GM11168 (cell line): Measurements from ENCODE around the gene PLB1.

ENCODE experiments used
- in situ Hi-C: fragments of 300-500 bp; cut with MboI; formaldehyde crosslinking; loops from one replicate; pipeline ENCODE4 v1.12.0; 2022; ENCODE audit warnings: low sequenced_read_pairs; ENCODE audit not compliant: unreplicated experiment

PLB1 gene

DNA sequence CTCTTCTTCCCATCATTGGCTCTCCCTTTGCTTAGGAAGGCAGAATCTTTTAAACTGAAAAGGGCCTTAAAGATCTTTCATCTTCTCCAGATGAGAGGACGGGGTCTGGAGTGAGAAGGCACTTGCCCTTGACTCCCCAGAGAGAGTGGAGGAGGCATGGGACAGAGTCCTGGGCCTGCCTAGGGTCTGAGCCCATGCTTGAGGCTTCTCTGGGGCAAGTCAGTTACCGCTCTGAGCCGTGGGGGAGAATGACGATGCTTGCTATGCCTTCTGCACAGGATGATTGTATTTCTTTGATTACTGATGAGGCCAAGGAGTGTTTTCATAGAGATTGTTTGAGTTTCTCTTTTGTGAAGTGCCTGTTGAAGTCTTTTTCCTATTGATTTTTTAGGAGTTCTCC is 921 bp downstream of the PLB1 start:
- in situ Hi-C loops: no loop called here

DNA sequence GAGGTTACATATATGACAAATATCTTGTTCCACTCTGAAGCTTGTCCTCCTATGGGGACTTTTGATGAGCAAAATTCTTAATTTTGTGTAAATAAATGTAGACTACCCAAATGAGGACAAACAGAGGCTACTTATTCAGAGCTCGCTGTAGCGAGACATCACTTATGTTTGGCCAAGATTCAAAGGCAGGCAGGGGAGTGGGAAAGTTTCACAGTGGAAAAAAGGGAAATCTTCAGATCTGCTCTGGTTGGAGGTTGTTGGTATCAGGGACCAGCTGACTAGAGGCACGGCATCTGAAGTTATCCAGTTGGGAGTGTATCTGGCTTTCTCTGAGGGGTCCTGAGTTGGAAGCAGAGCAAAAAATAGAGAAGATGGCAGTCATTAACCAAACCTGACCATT is 1.3 kb downstream of the PLB1 start:
- in situ Hi-C loops: no loop called here

DNA sequence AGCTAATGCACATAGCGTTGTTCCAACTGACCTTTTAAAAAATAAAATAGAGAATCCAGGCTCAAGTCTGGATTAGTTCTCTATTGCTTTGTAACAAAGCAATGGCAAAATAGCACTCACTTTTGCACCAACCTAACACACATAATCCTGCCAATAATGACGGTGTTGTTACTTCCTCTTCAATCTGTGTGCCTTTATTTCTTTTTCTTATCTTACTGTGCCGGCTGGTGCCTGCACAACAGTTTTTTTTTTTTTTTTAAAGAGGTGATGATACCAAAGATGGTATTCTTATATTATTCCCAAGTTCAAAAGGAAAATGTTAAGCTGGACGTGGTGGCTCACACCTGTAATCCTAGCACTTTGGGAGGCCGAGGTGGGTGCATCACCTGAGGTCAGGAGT is 3.4 kb downstream of the PLB1 start:
- in situ Hi-C loops: no loop called here

DNA sequence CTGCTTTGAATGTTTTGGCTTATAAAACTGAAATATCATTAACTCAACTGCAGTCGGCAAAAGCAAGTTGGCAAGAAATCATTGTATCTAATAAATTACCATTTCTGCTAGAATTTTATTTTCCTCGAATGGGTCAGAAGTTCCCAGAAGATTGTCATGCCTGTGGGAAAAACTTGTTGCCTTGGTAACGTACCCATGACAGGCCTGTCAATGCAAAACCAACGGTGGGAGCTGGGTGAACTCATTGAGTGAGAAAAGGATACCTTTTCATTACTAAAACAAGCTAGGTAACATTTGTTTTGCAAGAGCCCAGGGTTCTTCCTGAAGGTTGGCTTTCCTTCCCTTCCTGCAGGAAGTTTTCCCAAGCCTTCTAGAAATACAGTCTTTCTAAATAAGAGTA is 9.5 kb downstream of the PLB1 start:
- in situ Hi-C loops: no loop called here

DNA sequence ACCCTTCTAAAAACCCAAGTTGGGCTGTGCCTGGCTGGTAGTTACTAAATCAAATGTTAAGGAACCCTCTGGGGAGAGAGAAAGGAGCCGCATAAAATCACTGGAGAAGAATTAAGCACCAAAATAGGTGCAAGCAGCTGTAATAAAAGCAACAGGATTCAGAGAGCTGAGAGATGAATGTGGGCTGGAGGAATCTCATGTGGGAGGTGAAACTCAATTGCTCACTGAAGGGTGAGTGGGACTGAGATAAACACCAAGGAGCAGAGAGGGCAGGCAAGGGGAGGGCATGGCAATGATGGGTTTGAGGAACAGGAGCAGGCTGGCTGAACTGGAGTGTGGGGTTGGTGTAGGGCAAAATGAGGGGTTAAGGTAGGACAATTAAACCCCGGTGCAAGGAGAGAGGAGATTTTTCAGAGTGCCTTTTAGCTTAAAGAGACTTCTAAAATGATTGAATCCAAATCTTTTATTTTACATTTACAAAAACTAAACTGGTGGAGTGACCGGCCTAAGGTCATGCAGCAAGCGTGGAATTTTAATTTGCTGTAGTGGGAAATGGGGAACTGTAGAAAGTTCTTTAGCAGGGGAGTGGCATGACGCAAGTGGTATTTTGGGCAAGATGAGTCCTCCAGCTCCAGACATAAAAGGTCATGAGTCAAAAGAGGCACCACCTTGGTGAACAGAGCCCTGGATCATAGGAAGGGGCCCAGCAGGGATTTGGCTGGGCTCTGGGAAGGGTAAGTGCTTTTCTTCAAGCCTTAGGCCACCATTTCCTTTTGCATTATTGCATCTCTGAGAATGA is 10.5 kb downstream of the PLB1 start:
- in situ Hi-C loops: no loop called here

DNA sequence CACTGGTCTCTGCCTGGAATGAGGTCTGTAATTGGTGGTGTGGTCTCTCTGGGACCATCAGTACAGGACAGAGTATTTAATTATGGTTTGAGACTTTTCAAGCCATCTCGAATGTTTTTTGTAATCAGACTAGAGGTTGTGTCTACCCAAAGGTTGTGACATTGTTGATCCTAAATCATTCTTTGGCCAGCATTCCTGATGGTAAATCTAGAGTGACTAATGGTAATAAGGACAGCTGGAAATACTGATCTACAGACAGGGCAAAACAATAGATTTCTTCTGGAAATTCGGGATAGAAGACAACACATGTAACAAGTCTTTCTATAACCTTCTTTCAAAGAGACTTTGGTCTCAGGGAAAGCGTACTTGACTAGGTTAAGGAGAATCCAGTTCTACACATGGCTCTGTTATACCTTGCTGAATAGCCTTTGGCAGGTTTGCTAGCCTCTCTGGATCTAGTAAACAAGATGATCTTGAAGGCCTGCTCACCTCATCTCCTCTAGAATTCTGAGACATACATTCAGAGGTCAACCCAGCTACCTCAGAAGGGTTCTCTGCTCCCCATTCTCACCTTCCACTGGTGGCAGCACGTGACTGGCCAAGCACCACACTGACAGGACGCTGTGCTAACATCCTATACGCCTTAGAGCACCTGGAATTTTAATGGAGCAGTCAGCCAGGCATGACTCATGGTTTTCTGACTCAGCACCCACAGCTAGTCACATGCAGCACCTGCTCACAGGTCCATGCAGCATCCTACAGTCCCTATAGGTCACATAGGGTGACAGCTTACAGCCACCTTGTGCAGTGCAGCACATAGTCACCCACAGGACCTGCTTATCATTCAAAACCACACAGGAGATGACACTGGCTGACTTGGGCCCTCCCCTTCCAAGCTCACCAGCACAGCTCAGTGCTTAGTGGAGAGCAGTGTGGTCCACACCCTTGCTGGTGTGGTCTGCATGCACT is 12.2 kb downstream of the PLB1 start:
- in situ Hi-C loops: no loop called here

DNA sequence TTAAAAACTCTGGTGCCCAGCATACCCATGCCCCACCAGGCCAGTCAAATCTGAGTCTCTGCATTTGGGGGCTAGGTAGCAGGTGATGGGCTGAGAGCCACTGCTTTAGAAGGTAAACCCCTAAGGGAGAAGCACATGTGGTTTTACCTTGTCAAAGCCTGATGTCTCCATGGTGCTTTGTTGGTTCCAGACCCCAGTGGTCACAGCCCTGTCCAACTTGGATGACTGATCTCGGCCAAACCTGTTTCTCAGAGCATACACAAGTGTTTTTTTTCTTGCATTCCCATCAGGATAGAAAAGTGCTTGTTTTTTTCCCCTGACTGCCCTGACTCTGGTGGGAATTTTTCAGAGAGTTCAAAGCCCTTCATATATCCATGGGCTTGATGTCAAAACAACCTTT is 13.5 kb downstream of the PLB1 start:
- in situ Hi-C loops: no loop called here

DNA sequence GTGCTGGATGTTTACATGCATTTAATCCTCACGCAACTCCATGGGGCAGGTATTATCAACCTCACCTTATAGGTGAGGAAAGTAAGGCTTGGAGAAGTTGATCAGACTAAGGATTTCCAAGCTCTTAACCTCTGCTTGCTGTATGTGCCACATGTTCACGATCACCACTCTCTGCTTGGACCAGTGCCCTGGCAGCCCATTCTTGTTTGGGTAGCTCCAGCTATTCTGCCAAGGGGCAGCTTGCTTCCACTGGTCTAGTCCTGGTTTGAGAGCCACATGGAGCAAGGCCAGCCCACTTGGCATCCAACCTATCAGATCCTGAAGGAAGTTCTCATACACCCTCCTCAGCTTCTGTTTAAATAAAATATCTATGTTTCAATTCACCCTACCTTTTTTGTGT is 14.3 kb downstream of the PLB1 start:
- in situ Hi-C loops: no loop called here

DNA sequence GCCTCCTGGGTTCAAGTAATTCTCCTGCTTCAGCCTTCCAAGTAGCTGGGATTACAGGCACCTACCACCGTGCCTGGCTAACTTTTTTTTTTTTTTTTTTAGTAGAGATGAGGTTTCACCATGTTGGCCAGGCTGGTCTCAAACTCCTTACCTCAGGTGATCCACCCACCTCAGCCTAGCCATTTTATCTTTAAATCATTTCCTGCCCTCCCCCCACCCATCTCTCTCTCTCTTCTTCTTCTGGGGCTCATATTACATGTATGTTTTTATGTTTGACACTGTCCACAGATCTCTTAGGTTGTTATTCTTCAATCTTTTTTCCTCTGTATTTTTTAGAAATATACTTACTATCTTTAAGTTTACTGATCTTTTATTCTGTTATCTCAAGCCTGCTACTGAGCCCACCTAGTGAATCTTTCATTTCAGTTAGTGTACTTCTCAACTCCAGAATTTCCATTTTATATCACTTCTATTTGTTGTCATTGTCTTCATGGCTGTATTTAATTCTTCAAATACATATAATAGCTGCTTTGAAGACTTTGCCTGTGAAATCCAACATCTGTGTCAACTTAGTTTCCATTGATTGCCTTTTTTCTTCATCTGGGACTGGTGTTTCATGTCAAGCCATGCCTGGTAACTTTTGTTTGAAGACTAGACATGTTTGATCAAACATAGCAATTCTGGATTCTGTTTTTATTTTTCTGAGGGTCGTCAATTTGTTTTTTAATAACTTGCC is 16.2 kb downstream of the PLB1 start:
- in situ Hi-C loops: no loop called here

DNA sequence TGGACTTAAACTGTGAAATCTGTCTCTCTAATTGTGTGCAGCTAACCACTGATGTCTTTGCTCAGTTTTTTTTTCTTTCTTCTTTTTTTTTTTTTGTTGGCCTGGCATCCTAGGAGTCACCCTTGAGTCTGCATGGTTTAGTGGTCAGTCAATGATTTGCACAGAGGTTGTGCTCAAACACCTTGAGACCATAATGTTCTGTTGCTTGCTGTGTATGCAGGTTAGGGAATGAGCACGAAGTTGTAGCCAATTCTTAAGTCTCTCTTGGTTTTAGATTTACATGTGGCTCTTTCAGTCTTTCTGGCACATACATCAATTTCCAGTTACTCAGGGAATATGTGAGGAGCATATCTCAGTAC is 16.7 kb downstream of the PLB1 start:
- in situ Hi-C loops: no loop called here

DNA sequence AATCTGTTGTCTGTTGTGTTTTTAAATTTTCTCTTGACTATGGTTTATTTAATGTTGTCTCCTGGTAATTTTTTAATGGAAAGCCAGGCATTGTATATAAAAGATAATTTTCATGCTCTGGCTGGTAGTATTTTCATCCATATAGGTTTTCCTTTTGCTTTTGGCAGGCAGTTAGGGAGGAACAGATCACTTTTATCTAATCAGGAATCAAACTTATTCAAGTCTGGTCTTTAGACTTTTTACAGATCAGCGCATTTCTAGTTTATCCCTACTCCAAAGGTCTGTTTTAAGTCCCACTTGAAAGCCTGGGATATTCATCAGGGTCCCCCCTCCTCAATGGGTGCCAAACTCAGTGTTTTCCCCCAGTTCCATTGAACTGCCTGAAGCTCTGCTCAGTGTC is 17.2 kb downstream of the PLB1 start:
- in situ Hi-C loops: no loop called here

DNA sequence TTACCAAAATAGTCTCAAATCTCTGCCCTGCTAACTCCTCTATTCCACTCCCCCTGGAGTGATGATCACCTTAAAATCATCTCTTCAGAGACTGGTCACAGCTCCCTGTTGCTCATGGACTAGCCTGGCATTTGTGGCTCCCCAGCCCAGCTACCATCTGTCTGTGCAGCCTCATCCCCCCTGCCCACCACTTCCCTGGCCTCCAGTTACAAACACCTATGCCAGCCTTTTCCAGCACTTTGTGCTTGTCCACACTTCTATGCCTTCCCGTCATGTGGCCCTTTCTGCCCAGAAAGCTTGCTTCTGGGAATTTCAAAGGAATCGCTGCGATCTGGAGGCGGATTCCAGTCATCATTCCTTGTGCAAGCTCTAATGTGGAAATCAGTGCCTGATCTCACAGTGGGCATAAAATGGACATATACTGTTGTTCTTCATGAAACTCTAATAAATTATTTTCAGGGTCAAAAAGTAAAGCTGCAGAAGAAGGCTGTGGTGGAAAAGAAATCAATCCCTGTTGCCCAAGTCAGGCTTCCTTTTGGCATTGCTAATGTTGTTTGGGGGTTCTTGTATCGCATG is 19.4 kb downstream of the PLB1 start:
- in situ Hi-C loops: no loop called here

DNA sequence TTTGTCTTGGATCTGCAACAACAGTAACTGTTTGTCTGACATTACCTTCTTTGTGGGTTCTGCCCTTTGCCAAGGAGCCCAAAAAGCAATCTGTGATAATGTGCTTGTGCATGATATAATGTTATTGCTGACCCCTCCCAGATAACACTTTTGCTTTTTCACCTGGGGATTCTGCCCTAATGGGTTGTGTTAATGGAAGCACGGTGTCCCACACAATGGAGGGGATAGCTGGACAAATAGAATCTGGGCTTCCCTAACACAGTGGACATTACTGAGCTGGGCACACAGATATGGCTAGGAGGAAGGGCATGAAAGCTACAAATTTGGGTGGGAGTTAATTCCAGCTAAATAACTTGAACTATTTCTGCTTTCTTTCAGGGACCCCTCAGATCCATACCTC is 20.6 kb downstream of the PLB1 start:
- in situ Hi-C loops: no loop called here

DNA sequence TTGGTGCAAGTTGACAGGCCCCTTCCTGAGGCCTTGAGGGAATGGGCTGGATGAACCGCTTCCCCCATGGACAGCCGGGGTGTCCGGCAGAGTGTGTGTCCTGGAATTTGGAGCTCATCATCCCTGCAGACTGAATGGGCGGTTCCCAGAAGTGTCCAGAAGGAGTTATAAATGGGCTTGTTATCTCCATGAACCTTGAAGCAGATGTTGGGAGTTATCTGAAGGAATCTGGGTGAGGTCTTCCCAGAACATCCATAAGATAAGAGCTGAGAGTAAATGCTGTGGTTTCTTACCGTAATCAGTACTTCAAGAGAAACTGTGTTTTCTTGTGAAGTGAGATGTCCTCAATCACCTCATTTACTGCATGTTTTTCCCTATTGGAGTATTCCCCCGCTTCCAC is 21.1 kb downstream of the PLB1 start:
- in situ Hi-C loops: no loop called here

DNA sequence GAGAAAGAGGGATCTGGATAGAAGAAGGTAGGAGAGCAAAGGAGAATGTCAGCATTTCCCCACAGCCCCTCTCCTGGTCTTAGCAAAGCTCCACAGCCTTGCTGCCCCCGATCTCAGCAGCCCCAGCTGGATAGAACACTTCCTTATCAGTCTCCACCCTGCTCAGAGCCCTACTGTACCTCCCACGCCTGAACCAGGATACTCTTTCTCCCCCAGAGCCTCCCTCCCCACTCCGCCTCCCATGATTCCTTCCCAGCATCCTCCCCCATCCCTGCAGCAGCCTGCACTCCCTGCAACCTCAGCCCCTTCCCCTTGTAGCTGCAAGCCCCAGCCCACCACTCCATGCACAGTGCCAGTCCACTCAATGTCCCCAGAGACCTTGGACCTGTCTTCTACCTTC is 25.8 kb downstream of the PLB1 start:
- in situ Hi-C loops: no loop called here

DNA sequence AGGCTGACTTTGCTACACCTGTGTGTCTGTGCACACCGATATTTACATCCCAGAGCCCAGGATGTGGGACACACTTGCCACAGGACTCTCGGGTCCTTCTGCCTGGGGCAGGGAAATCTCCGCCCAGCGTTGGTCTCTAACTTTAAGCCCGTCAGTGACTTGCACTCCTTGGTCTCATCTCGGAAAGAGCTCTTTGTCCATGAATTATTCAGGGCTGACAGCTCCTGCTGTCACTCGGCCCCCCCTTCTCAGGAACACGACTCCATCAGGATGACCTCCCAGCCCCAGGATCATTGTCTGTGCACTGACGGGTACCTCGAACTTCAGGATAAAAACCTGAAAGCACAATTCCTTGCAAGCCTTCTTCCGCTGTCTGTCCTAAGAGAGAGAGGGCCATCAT is 26.6 kb downstream of the PLB1 start:
- in situ Hi-C loops: no loop called here

DNA sequence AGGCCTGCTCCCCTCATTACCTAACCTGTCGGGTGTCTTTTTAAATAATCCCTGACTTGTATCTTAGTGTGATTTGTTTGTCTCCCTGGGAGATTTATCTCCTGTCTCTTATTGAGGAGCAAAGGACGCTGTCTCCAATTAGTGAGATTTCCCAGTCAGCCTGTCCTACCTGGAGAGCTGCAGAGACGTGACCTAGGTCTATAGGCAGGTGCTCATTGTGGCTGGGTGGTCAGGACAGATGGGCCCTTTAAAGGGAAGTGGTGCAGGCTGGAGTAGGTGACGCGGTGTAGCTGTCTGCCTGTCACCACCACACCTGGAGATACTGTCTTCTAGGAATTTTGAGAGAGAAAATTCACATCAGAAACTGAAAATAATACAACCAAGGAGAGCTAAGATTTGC is 28.0 kb downstream of the PLB1 start:
- in situ Hi-C loops: no loop called here

DNA sequence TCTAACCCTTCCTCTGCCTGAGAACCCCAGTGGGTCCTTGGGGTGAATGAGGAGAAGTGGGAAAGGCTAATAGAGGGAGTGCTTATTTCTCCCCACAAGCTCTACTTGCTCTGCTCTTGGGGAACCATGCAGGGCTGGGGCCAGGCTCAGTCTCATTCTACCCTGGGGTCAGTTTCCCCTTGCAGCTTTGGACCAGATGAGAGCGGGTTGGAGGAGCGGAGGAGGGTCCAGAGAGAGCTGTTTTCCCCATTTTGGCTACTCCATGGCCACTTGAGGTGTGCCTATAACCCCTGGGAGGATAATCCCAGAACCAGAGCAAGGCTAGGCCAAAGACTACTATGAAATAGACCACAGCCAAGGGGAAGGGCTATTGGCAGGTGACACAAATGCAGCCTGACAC is 29.6 kb downstream of the PLB1 start:
- in situ Hi-C loops: no loop called here

DNA sequence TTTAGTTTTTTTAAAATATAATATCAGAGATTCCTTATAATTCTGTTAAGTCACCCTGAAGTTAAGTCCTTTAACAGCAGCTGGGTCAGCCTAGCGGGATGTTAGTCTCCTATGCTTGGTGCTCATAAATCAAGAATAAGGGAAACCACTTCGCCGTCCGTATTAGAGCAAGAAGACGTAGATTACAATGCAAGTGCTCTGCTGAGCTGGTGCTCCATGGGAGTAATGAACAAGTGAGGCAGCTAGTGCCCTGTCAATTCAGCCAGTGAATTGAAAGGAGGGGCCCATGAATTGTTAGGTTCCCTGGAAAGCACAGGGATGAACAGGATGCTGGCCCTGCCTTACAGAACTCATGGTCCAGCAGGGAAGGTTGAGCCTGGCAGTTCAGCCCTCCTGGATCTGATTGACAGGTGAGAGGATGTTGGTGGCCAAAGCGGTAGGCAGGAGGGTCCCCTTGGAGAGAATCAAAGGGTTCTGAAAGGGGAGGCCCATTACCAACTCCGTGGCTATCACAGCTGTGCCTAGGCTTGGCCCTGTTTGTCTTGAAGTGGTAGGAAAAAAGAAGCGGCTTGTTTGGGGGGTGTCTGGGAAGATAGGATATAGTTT is 30.8 kb downstream of the PLB1 start:
- in situ Hi-C loops: no loop called here

DNA sequence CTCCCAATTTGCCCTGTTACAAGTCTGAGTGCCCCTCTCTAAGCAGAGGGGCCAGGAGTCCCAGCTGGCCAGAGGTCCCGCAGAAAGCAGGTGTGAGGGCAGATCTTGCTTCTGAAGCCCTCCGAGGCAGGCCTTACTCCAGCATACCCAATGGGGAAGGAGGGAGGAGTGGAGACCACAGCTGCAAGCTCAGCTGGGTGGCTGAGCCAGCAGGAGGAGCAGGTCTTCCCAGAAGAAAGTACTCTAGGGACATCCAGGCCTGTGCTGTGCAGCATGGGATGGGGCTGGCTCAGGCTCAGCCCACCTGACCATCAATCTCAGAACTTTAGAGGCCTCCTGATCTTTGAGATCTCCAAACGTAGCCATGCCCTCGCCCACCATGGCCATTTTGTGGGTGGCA is 31.3 kb downstream of the PLB1 start:
- in situ Hi-C loops: no loop called here
